Measurements from ENCODE around the gene RIN1. TPM values are rescaled to one million over a fixed set of nuclear protein-coding genes. Genes with fewer than 3 reads are reported as not detected.
A peak's percentile ranks its signal among the peaks of the same experiment; 100 is the strongest.

The RIN1 gene
- total RNA-seq, 3 donors from 2014 or later (not counting 1 experiment from before 2014, with no cell fraction given), result 1.3 to 7.9 (median 2.5) TPM

DNA sequence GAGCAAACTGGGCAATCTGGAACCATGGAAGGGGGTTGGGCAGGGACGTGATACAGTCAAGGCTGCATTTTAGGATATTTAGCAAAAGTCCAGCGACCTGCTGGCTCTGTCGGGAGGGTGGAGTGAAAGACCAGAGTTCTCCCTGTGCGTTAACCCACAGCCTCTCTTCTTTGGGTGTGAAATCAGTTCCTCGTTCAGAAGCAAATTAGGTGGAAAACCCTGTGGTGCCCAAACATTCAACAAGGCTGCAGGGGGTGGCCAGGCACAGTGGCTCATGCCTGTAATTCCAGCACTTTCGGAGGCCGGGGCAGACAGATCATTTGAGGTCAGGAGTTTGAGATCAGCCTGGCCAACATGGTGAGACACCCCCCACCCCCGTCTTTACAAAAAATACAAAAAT lies 38.6 kb downstream of the RIN1 start:
- H3K9me3 Mint-ChIP-seq, result no peaks in the 10 kb centered on the region
- 76% methylated on average over 8 of the region's 8 CpGs for WGBS (ENCODE audit: insufficient coverage)
- intact Hi-C loops (cut with micrococcal nuclease), result no loop called here

DNA sequence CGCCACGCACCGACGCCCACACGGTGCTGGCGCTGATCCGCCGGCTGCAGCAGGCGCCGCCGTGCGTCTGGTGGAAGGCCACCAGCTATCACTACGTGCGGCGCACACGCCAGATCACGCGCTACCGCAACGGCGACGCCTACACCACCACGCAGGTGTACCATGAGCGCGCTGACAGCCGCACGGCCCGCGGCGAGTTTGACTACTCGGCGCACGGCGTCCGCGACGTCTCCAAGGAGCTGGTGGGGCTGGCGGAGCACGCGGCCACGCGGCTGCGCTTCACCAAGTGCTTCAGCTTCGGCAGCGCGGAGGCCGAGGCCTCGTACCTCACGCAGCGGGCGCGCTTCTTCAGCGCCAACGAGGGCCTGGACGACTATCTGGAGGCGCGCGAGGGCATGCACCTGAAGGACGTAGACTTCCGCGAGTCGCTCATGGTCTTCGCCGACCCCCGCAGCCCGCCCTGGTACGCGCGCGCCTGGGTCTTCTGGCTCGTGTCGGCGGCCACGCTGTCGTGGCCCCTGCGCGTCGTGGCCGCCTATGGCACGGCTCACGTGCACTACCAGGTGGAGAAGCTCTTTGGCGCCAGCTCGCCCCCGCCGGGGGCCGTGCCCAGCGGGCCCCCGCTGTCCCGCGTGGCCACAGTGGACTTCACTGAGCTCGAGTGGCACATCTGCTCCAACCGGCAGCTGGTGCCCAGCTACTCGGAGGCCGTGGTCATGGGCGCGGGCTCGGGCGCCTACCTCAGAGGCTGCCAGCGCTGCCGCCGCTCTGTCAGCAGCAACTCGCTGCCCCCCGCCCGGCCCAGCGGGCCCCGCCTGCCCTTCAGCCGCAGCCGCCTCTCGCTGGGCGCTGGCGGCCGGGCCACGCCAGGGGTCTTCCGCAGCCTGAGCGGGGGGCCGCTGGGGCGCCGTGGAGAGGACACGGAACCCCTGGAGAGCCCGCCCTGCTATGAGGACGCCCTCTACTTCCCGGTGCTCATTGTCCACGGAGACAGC lies 41.3 kb downstream of the RIN1 start:
- peaks cover 7 to 15% of the 10 kb centered on the region in 2 donors for H3K4me1 Mint-ChIP-seq
- H3K9me3 Mint-ChIP-seq, result no peaks in the 10 kb centered on the region
- H3K27me3 Mint-ChIP-seq (ENCODE audit: low read depth in 2 of 2), result peaks cover 28 to 29% of the 10 kb centered on the region in 2 donors
- ATAC-seq, result no peak
- peaks cover 14% of the 10 kb centered on the region for H3K4me1 ChIP-seq (ENCODE audit: control insufficient read depth, insufficient read depth, low read length)
- H3K4me3 ChIP-seq (ENCODE audit: low read length), result no peak overlapping the region
- H3K27ac ChIP-seq (ENCODE audit: low read length), result no peak overlapping the region
- WGBS (ENCODE audit: insufficient coverage), result 83% methylated on average over 123 of the region's 123 CpGs
- H3K9me3 ChIP-seq (ENCODE audit: control insufficient read depth, insufficient read depth, low read length), result no peaks in the 10 kb centered on the region
- H3K36me3 ChIP-seq (ENCODE audit: control insufficient read depth, insufficient read depth, low read length), result no peaks in the 10 kb centered on the region
- TF ChIP-seq, protein P1, sequence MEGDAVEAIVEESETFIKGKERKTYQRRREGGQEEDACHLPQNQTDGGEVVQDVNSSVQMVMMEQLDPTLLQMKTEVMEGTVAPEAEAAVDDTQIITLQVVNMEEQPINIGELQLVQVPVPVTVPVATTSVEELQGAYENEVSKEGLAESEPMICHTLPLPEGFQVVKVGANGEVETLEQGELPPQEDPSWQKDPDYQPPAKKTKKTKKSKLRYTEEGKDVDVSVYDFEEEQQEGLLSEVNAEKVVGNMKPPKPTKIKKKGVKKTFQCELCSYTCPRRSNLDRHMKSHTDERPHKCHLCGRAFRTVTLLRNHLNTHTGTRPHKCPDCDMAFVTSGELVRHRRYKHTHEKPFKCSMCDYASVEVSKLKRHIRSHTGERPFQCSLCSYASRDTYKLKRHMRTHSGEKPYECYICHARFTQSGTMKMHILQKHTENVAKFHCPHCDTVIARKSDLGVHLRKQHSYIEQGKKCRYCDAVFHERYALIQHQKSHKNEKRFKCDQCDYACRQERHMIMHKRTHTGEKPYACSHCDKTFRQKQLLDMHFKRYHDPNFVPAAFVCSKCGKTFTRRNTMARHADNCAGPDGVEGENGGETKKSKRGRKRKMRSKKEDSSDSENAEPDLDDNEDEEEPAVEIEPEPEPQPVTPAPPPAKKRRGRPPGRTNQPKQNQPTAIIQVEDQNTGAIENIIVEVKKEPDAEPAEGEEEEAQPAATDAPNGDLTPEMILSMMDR (IDR thresholded peaks at IDR 0.05), result no peak
- DNase-seq, result no peak
- intact Hi-C loops (cut with micrococcal nuclease), result no loop called here
- H3K27me3 ChIP-seq (ENCODE audit: control insufficient read depth, insufficient read depth, low read length), result peaks cover 11% of the 10 kb centered on the region
- H3K4me3 Mint-ChIP-seq, result no peak overlapping the region
- no peak overlapping the region for H3K27ac Mint-ChIP-seq
- H3K36me3 Mint-ChIP-seq, result no peaks in the 10 kb centered on the region

More for the DNA sequence above, 38.6 kb downstream of the RIN1 start:
- Mint-ChIP-seq H3K4me3 (no peak overlapping the region), H3K27me3 (ENCODE audit: low read depth in 2 of 2) (peaks cover 13 to 16% of the 10 kb centered on the region in 2 donors), H3K27ac (no peak overlapping the region), H3K36me3 (no peaks in the 10 kb centered on the region), H3K4me1 (peaks cover 0 to 2% of the 10 kb centered on the region in 2 donors)
- H3K4me1 ChIP-seq (ENCODE audit: control insufficient read depth, insufficient read depth, low read length), result no peaks in the 10 kb centered on the region
- ATAC-seq, result no peak
- TF ChIP-seq, protein P1 (IDR thresholded peaks at IDR 0.05), result no peak
- H3K9me3 ChIP-seq (ENCODE audit: control insufficient read depth, insufficient read depth, low read length), result no peaks in the 10 kb centered on the region
- DNase-seq, result no peak
- peaks cover 3% of the 10 kb centered on the region for H3K27me3 ChIP-seq (ENCODE audit: control insufficient read depth, insufficient read depth, low read length)
- no peaks in the 10 kb centered on the region for H3K36me3 ChIP-seq (ENCODE audit: control insufficient read depth, insufficient read depth, low read length)
- H3K4me3 ChIP-seq (ENCODE audit: low read length), result no peak overlapping the region
- H3K27ac ChIP-seq (ENCODE audit: low read length), result no peak overlapping the region

DNA sequence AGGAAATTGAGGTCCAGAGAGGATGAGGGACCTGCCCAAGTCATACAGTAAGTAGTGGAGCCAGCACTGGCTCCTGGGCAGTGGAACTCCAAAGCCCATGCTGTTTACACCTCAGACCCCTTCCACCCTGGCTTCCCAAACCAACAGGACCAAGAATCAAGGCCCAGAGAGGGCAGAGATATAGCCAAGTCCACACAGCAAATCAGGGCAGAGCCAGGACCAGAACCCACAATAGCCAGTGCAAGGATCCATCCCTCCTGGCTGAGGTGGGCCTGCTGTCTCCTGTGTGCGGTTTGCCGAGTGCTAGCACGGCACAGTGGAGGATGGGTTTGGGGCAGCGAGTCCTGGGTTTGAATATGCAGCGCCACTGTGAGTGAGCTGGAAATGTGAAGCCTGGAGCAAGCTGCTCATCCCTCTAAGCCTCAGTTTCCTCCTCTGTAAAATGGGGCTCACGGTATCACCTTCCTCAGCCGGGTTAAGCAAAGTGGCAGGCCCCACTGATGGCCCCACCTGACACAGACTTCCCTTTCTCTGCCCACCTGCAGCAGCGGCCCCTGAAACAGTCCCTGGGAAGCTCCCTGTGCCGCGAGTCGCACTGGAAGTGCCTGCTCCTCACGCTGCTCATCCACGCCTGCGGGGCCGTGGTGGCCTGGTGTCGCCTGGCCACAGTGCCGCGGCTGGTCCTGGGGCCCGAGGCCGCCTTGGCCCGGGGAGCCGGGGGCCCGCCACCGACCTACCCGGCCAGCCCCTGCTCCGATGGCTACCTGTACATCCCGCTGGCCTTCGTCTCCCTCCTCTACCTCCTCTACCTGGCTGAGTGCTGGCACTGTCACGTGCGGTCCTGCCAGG lies 42.2 kb downstream of the RIN1 start:
- DNase-seq (no peak), ATAC-seq (no peak)
- Histone ChIP-seq H3K36me3 (ENCODE audit: control insufficient read depth, insufficient read depth, low read length) (no peaks in the 10 kb centered on the region), H3K4me1 (ENCODE audit: control insufficient read depth, insufficient read depth, low read length) (peaks cover 22% of the 10 kb centered on the region), H3K27ac (ENCODE audit: low read length) (no peak overlapping the region), H3K27me3 (ENCODE audit: control insufficient read depth, insufficient read depth, low read length) (peaks cover 11% of the 10 kb centered on the region), H3K4me3 (ENCODE audit: low read length) (no peak overlapping the region), H3K9me3 (ENCODE audit: control insufficient read depth, insufficient read depth, low read length) (no peaks in the 10 kb centered on the region)
- WGBS (ENCODE audit: insufficient coverage), result 81% methylated on average over 30 of the region's 30 CpGs
- H3K27me3 Mint-ChIP-seq (ENCODE audit: low read depth in 2 of 2), result peaks cover 28 to 32% of the 10 kb centered on the region in 2 donors
- no peaks in the 10 kb centered on the region for H3K9me3 Mint-ChIP-seq
- TF ChIP-seq, protein P1 (IDR thresholded peaks at IDR 0.05), result no peak
- H3K36me3 Mint-ChIP-seq, result no peaks in the 10 kb centered on the region
- H3K27ac Mint-ChIP-seq, result no peak overlapping the region
- intact Hi-C loops (cut with micrococcal nuclease), result no loop called here
- H3K4me1 Mint-ChIP-seq, result peaks cover 17 to 24% of the 10 kb centered on the region in 2 donors
- peak overlapping the region; percentile 21 for H3K4me3 Mint-ChIP-seq
